ENCODE data around the gene LMAN2. TPM values are rescaled to one million over a fixed set of nuclear protein-coding genes. Genes with fewer than 3 reads are reported as not detected.

The LMAN2 gene
- polyA plus RNA-seq, 1 experiment, result 150 TPM

- no peak for TF ChIP-seq CTCF (IDR thresholded peaks at IDR 0.05; ENCODE audit: low read depth, low read length)
- ChIA-PET POLR2A (no interaction called here), CTCF (interaction anchor here (0.9 kb wide), 1 partner anchor 17 kb away, joined by 4 read pairs; no protein-coding TSS in a partner anchor)
These were observed 35.1 kb upstream of the LMAN2 start for GRCh38 chr5:177386542-177386941.

GRCh38 chr5:177385720-177386119 lies 34.3 kb upstream of the LMAN2 start:
- TF ChIP-seq CTCF (IDR thresholded peaks at IDR 0.05; ENCODE audit: low read depth, low read length), result no peak
- Histone ChIP-seq H3K27ac (ENCODE audit: low read depth, low read length) (no peak overlapping the region), H3K9me3 (ENCODE audit: control insufficient read depth, insufficient read depth, low read length) (no peaks in the 10 kb centered on the region), H3K27me3 (ENCODE audit: control insufficient read depth, insufficient read depth, low read length) (peaks cover 32% of the 10 kb centered on the region), H3K4me3 (ENCODE audit: low read depth, low read length) (no peak overlapping the region)
- ChIA-PET POLR2A (no interaction called here), CTCF (no interaction called here)
- DNase-seq (ENCODE audit: low read depth, low spot score), result no peak

More at GRCh38 chr5:177386542-177386941, 35.1 kb upstream of the LMAN2 start:
- Histone ChIP-seq H3K27me3 (ENCODE audit: control insufficient read depth, insufficient read depth, low read length) (peaks cover 32% of the 10 kb centered on the region), H3K27ac (ENCODE audit: low read depth, low read length) (no peak overlapping the region), H3K9me3 (ENCODE audit: control insufficient read depth, insufficient read depth, low read length) (no peaks in the 10 kb centered on the region), H3K4me3 (ENCODE audit: low read depth, low read length) (no peak overlapping the region)
- no peak for DNase-seq (ENCODE audit: low read depth, low spot score)

- H3K27ac ChIP-seq (ENCODE audit: low read depth, low read length), result peak within 1 kb of the TSS; percentile 11
- no peak for DNase-seq (ENCODE audit: low read depth, low spot score)
- POLR2A ChIA-PET, result no interaction called here
- CTCF ChIA-PET, result interaction anchor here (0.6 to 1.0 kb wide), 2 partner anchors 15 to 83 kb away, joined by 3 read pairs; no protein-coding TSS in a partner anchor
- H3K4me3 ChIP-seq (ENCODE audit: low read depth, low read length), result no peak within 1 kb of the TSS
- no peak for TF ChIP-seq CTCF (IDR thresholded peaks at IDR 0.05; ENCODE audit: low read depth, low read length)
- peaks cover 32% of the 10 kb centered on the region for H3K27me3 ChIP-seq (ENCODE audit: control insufficient read depth, insufficient read depth, low read length)
- no peaks in the 10 kb centered on the region for H3K9me3 ChIP-seq (ENCODE audit: control insufficient read depth, insufficient read depth, low read length)
These were observed 32.7 kb upstream of the LMAN2 start, which contains the start of gene SLC34A1 for GRCh38 chr5:177384134-177384533. Gene SLC34A1 (plus strand): TSS chr5:177384434. CDS start chr5:177385742, 1,308 bp downstream.

- POLR2A ChIA-PET, result no interaction called here
- no peak for DNase-seq (ENCODE audit: low read depth, low spot score)
- CTCF ChIA-PET, result interaction anchor here (1.2 to 1.4 kb wide), 3 partner anchors 12 to 65 kb away, joined by 5 to 6 read pairs (median 6); no protein-coding TSS in a partner anchor
- Histone ChIP-seq H3K4me3 (ENCODE audit: low read depth, low read length) (no peak overlapping the region), H3K27ac (ENCODE audit: low read depth, low read length) (no peak overlapping the region), H3K27me3 (ENCODE audit: control insufficient read depth, insufficient read depth, low read length) (peaks cover 32% of the 10 kb centered on the region), H3K9me3 (ENCODE audit: control insufficient read depth, insufficient read depth, low read length) (no peaks in the 10 kb centered on the region)
- no peak for TF ChIP-seq CTCF (IDR thresholded peaks at IDR 0.05; ENCODE audit: low read depth, low read length)
These were observed 31.7 kb upstream of the LMAN2 start for GRCh38 chr5:177383181-177383580.

GRCh38 chr5:177382423-177383029 lies 31.1 kb upstream of the LMAN2 start:
- ChIA-PET POLR2A (no interaction called here), CTCF (interaction anchor here (0.6 to 1.4 kb wide), 5 partner anchors 12 to 73 kb away, joined by 3 to 6 read pairs (median 5); no protein-coding TSS in a partner anchor)
- peak; percentile 44 for TF ChIP-seq CTCF (IDR thresholded peaks at IDR 0.05; ENCODE audit: low read depth, low read length)
- Histone ChIP-seq H3K9me3 (ENCODE audit: control insufficient read depth, insufficient read depth, low read length) (no peaks in the 10 kb centered on the region), H3K4me3 (ENCODE audit: low read depth, low read length) (no peak overlapping the region), H3K27me3 (ENCODE audit: control insufficient read depth, insufficient read depth, low read length) (peaks cover 32% of the 10 kb centered on the region), H3K27ac (ENCODE audit: low read depth, low read length) (no peak overlapping the region)
- no peak for DNase-seq (ENCODE audit: low read depth, low spot score)

Measured in AG04450 (cell line).